ENCODE results near the gene PSTPIP2.

GRCh38 chr18:46019936-46020335 is 52.1 kb downstream of the PSTPIP2 start:
- TF ChIP-seq, protein P1, sequence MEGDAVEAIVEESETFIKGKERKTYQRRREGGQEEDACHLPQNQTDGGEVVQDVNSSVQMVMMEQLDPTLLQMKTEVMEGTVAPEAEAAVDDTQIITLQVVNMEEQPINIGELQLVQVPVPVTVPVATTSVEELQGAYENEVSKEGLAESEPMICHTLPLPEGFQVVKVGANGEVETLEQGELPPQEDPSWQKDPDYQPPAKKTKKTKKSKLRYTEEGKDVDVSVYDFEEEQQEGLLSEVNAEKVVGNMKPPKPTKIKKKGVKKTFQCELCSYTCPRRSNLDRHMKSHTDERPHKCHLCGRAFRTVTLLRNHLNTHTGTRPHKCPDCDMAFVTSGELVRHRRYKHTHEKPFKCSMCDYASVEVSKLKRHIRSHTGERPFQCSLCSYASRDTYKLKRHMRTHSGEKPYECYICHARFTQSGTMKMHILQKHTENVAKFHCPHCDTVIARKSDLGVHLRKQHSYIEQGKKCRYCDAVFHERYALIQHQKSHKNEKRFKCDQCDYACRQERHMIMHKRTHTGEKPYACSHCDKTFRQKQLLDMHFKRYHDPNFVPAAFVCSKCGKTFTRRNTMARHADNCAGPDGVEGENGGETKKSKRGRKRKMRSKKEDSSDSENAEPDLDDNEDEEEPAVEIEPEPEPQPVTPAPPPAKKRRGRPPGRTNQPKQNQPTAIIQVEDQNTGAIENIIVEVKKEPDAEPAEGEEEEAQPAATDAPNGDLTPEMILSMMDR (conservative IDR thresholded peaks at IDR 0.05; ENCODE audit: low read depth in 2 of 2) = no peak
- TF ChIP-seq, protein P2, sequence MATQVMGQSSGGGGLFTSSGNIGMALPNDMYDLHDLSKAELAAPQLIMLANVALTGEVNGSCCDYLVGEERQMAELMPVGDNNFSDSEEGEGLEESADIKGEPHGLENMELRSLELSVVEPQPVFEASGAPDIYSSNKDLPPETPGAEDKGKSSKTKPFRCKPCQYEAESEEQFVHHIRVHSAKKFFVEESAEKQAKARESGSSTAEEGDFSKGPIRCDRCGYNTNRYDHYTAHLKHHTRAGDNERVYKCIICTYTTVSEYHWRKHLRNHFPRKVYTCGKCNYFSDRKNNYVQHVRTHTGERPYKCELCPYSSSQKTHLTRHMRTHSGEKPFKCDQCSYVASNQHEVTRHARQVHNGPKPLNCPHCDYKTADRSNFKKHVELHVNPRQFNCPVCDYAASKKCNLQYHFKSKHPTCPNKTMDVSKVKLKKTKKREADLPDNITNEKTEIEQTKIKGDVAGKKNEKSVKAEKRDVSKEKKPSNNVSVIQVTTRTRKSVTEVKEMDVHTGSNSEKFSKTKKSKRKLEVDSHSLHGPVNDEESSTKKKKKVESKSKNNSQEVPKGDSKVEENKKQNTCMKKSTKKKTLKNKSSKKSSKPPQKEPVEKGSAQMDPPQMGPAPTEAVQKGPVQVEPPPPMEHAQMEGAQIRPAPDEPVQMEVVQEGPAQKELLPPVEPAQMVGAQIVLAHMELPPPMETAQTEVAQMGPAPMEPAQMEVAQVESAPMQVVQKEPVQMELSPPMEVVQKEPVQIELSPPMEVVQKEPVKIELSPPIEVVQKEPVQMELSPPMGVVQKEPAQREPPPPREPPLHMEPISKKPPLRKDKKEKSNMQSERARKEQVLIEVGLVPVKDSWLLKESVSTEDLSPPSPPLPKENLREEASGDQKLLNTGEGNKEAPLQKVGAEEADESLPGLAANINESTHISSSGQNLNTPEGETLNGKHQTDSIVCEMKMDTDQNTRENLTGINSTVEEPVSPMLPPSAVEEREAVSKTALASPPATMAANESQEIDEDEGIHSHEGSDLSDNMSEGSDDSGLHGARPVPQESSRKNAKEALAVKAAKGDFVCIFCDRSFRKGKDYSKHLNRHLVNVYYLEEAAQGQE (IDR thresholded peaks at IDR 0.05; ENCODE audit: unreplicated experiment) = no peak
- TF ChIP-seq ZNF331 (CRISPR knock-in tag; IDR thresholded peaks at IDR 0.05; ENCODE audit: low read depth) (no peak), POLR2AphosphoS5 (IDR thresholded peaks at IDR 0.05; ENCODE audit: low read depth) (no peak), EZH2 (IDR thresholded peaks at IDR 0.05; ENCODE audit: low read depth, unreplicated experiment) (no peak), JUNB (IDR thresholded peaks at IDR 0.05; ENCODE audit: unreplicated experiment) (no peak), EZH2phosphoT487 (IDR thresholded peaks at IDR 0.05; ENCODE audit: unreplicated experiment) (no peak), ETS1 (IDR thresholded peaks at IDR 0.05) (no peak), STAT1 (IDR thresholded peaks at IDR 0.05; ENCODE audit: unreplicated experiment) (no peak), ZNF462 (CRISPR knock-in tag; IDR thresholded peaks at IDR 0.05) (no peak), CREB1 (CRISPR knock-in tag; IDR thresholded peaks at IDR 0.05; ENCODE audit: low read depth) (no peak), NANOG (IDR thresholded peaks at IDR 0.05; ENCODE audit: borderline replicate concordance) (no peak), ZNF114 (CRISPR knock-in tag; IDR thresholded peaks at IDR 0.05) (no peak)
